Tibial nerve (tissue), 4 donors: ENCODE data around the gene RCAN2. TPM values are rescaled to one million over a fixed set of nuclear protein-coding genes. Genes with fewer than 3 reads are reported as not detected.
A peak's percentile ranks its signal among the peaks of the same experiment; 100 is the strongest.

ENCODE experiments used
- DNase-seq, 2 donors: peaks; one replicate each; pipeline ENCODE4 v3.0.0-alpha.2; 2019; ENCODE audit warnings: low spot score in 2 of 2
- H3K27ac ChIP-seq, 4 donors: fragments of 200-600 bp; sonication (generic) in 3 of 4; one replicate each; pipeline ENCODE4 v1.5.1; 2017 to 2019; ENCODE audit warnings: mild to moderate bottlenecking in 1 of 4
- H3K27me3 ChIP-seq, 2 donors: fragments of 200-600 bp; sonication (generic) in 1 of 2; one replicate each; pipeline versions ENCODE4 v1.5.1 to v1.6.0; 2017 to 2019
- H3K36me3 ChIP-seq, 3 donors: fragments of 200-600 bp; sonication (generic); one replicate each; pipeline ENCODE4 v1.5.1; 2018 to 2019
- H3K4me1 ChIP-seq, 4 donors: fragments of 200-600 bp; sonication (generic) in 3 of 4; one replicate each; pipeline ENCODE4 v1.5.1; 2017 to 2019
- H3K4me3 ChIP-seq, 4 donors: fragments of 200-600 bp; sonication (generic) in 3 of 4; one replicate each; pipeline ENCODE4 v1.5.1; 2017 to 2019; ENCODE audit warnings: mild to moderate bottlenecking in 1 of 4, moderate library complexity in 1 of 4
- H3K9me3 ChIP-seq, 4 donors: fragments of 200-600 bp; sonication (generic) in 3 of 4; one replicate each; pipeline ENCODE4 v1.5.1; 2017 to 2019
- CTCF ChIP-seq, 5 experiments: fragments of 200-600 bp in 3 of 5; fragments of 450-650 bp in 2 of 5; sonication (generic) in 3 of 5; IDR thresholded peaks; one replicate each; pipeline ENCODE4 v1.5.1; 2016 to 2019; ENCODE audit warnings: antibody characterized with exemption in 5 of 5, mild to moderate bottlenecking in 3 of 5, moderate library complexity in 2 of 5
- EP300 ChIP-seq, 2 donors: sonication (generic); formaldehyde crosslinking; IDR thresholded peaks; one replicate each; pipeline ENCODE4 v1.6.1; 2017; ENCODE audit warnings: antibody characterized with exemption in 2 of 2, mild to moderate bottlenecking in 1 of 2
- POLR2A ChIP-seq, 2 donors: fragments of 450-650 bp; IDR thresholded peaks; one replicate each; pipeline ENCODE4 v1.6.1; 2017; ENCODE audit warnings: antibody characterized with exemption in 2 of 2, mild to moderate bottlenecking in 2 of 2, moderate library complexity in 2 of 2
- WGBS, 2 donors: methylation state at CpG; one replicate each; pipeline ENCODE4 v1.1.5; 2018; 5-methylcytosine and 5-hydroxymethylcytosine counted together
- total RNA-seq, 4 donors: library from RNA; depleted of rRNA; stranded (reverse); fragments of >200 nt; gene quantifications; one replicate each; pipeline ENCODE4 v1.1.0, GENCODE V29; 2016

The RCAN2 gene
- total RNA-seq, 4 donors from 2014 or later: 6.6 to 19.4 (median 15.0) TPM

- TF ChIP-seq CTCF (IDR thresholded peaks at IDR 0.05) (no peak), POLR2A (IDR thresholded peaks at IDR 0.05) (no peak), EP300 (IDR thresholded peaks at IDR 0.05) (no peak)
- no peaks in the 10 kb centered on the region for H3K27me3 ChIP-seq
- no peaks in the 10 kb centered on the region for H3K4me1 ChIP-seq
- no peak overlapping the region for H3K27ac ChIP-seq
- no peak overlapping the region for H3K4me3 ChIP-seq
- no peaks in the 10 kb centered on the region for H3K9me3 ChIP-seq
- WGBS, 2 donors: 69 to 79% methylated on average over 4 of the region's 4 CpGs
- no peaks in the 10 kb centered on the region for H3K36me3 ChIP-seq
- DNase-seq: no peak
Measured at GRCh38 chr6:46242921-46243320, 248.3 kb downstream of the RCAN2 start.

DNA sequence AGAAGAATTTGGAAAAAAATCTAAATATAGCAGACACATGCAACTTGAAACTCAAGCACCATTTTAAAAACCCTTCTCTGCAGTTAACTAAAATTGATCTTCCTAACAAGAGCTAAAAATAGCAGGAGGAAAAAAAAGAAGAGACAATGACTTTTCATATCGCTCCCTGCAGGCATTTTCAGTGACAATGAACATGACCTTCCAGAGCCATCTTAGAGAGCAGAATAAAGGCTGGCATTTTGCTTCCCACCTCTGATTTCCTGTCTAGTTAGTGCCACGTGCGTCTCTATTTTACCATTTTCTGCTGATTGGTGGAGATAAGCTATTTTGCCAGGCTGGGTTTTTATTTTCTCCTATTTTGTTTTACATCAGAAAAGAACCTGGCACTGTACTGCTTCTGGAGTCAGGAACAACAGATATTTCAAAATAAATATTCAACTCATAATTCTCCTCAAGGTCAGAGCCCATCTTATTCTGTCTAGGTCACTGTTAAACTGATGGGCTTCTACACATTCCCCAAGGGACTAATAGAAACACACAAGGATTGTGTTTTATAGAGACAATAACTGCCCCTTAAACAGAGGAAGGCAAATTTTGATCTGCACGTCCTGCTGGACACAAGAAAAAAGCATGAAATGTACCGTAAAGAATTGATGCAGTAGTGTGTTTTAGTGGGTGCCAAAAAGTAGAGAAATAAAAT is 250.2 kb downstream of the RCAN2 start:
- H3K9me3 ChIP-seq: no peaks in the 10 kb centered on the region
- H3K36me3 ChIP-seq: no peaks in the 10 kb centered on the region
- no peaks in the 10 kb centered on the region for H3K4me1 ChIP-seq
- H3K27me3 ChIP-seq: no peaks in the 10 kb centered on the region
- DNase-seq: no peak
- H3K27ac ChIP-seq: no peak overlapping the region
- TF ChIP-seq CTCF (IDR thresholded peaks at IDR 0.05) (no peak), POLR2A (IDR thresholded peaks at IDR 0.05) (no peak), EP300 (IDR thresholded peaks at IDR 0.05) (no peak)
- no peak overlapping the region for H3K4me3 ChIP-seq
- WGBS, 2 donors: 41 to 46% methylated on average over 5 of the region's 5 CpGs

GRCh38 chr6:46236752-46237151 is 254.5 kb downstream of the RCAN2 start:
- Histone ChIP-seq H3K27me3 (no peaks in the 10 kb centered on the region), H3K4me1 (no peaks in the 10 kb centered on the region), H3K36me3 (no peaks in the 10 kb centered on the region), H3K4me3 (no peak overlapping the region), H3K27ac (no peak overlapping the region), H3K9me3 (no peaks in the 10 kb centered on the region)
- WGBS, 2 donors: 47 to 73% methylated on average over 1 of the region's 1 CpG
- no peak for DNase-seq
- no peak for TF ChIP-seq CTCF (IDR thresholded peaks at IDR 0.05)
- no peak for TF ChIP-seq EP300 (IDR thresholded peaks at IDR 0.05)
- TF ChIP-seq POLR2A (IDR thresholded peaks at IDR 0.05): no peak

DNA sequence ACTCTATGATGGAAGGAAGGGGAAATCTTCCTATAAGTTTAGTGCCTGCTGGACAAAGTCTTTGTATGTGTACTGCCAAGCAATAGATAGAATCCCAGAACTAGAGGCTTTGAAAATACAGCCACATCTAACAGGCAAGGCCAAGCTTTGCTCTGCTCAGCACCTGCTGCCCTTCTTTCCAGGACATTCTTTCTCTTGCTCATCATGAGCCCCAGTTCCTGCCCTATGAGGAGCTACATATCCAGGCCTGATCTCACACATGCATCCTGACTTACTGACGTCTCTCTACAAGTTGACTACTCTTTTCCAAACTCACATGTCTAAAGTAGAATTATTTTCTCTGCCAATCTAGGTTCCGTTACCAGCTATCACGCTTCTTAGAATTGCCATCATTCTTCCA is 256.0 kb downstream of the RCAN2 start:
- no peaks in the 10 kb centered on the region for H3K27me3 ChIP-seq
- no peaks in the 10 kb centered on the region for H3K36me3 ChIP-seq
- no peak for DNase-seq
- 91% methylated on average over 3 of the region's 3 CpGs for WGBS, 2 donors
- H3K9me3 ChIP-seq: peaks cover 0 to 8% (median 0%) of the 10 kb centered on the region in 4 donors
- peak overlapping the region in 1 of 4 donors; percentile 7 for H3K27ac ChIP-seq
- H3K4me3 ChIP-seq: no peak overlapping the region
- H3K4me1 ChIP-seq: no peaks in the 10 kb centered on the region
- TF ChIP-seq POLR2A (IDR thresholded peaks at IDR 0.05) (no peak), EP300 (IDR thresholded peaks at IDR 0.05) (no peak), CTCF (IDR thresholded peaks at IDR 0.05) (no peak)

DNA sequence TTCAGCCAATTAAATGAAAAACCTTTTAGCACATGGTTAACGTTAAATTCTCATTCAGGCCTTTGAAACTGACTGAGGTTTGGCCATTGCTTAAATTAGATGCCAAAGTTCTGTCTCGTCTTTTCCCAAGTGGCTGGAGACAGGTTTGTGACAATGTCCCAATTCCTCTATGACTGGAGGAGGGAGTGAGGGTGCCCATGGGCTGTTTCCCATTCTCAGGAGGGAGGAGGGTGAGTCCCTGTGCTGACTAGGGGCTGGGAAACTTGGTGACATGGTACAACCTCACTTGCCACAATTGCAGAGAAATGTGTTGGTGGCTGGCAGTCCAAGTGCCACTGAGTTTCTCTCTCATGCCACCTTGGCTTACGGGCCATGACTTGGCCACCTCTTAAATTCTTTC is 256.5 kb downstream of the RCAN2 start:
- DNase-seq: no peak
- Histone ChIP-seq H3K4me1 (no peaks in the 10 kb centered on the region), H3K4me3 (no peak overlapping the region), H3K9me3 (peaks cover 0 to 12% (median 0%) of the 10 kb centered on the region in 4 donors), H3K27ac (peak overlapping the region in 2 of 4 donors; percentile 7 to 59), H3K27me3 (no peaks in the 10 kb centered on the region), H3K36me3 (no peaks in the 10 kb centered on the region)
- TF ChIP-seq EP300 (IDR thresholded peaks at IDR 0.05) (no peak), POLR2A (IDR thresholded peaks at IDR 0.05) (no peak), CTCF (IDR thresholded peaks at IDR 0.05) (no peak)
- 86% methylated on average over 3 of the region's 3 CpGs for WGBS, 2 donors
